Skeletal muscle satellite cell (primary cell): ENCODE measurements around the gene UNK.
A peak's percentile ranks its signal among the peaks of the same experiment; 100 is the strongest.
"Not testable (repeated sequence)": the region's sequence is repeated elsewhere in the genome, so short reads cannot be mapped to it uniquely, and the experiment has no call there.

Experiments used
- H3K27me3 ChIP-seq: 2 replicates; pipeline ENCODE4 v1.7.0; 2013; ENCODE audit warnings: low read length; ENCODE audit not compliant: control insufficient read depth, insufficient read depth
- H3K36me3 ChIP-seq: 2 replicates; pipeline ENCODE4 v1.7.0; 2013; ENCODE audit warnings: mild to moderate bottlenecking, control low read depth, low read length; ENCODE audit not compliant: insufficient read depth
- H3K4me1 ChIP-seq: 2 replicates; pipeline ENCODE4 v1.7.0; 2013; ENCODE audit warnings: low read length; ENCODE audit not compliant: control insufficient read depth, insufficient read depth
- H3K4me2 ChIP-seq: 2 replicates; pipeline ENCODE4 v1.7.0; 2013; ENCODE audit warnings: mild to moderate bottlenecking, low read length
- H3K4me3 ChIP-seq: 2 replicates; pipeline ENCODE4 v1.7.0; 2013; ENCODE audit warnings: low read length
- H3K9ac ChIP-seq: 2 replicates; pipeline ENCODE4 v1.7.0; 2013; ENCODE audit warnings: mild to moderate bottlenecking, low read depth, low read length, moderate library complexity
- H3K9me3 ChIP-seq: replicated peaks from 2 replicates; pipeline ENCODE4 v1.7.0; 2013; ENCODE audit warnings: mild to moderate bottlenecking, control low read depth, low read length

Gene UNK

DNA sequence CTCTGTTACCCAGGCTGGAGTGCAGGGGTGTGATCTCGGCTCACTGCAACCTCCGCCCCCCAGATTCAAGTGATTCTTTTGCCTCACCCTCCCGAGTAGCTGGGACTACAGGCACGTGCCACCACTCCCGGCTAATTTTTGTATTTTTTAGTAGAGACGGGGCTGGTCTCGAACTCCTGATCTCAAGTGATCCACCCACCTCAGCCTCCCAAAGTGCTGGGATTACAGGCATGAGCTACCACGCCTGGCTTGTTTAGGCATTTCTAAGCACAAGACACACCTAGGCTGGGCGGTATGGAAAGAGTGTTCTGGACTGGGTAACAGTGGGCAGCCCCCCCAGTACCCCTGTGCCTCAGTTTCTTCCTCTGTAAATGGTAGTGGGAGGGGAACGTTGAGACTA lies 85.6 kb downstream of the UNK start:
- H3K4me1 ChIP-seq = peaks cover 28% of the 10 kb centered on the region
- not testable (repeated sequence) for H3K9ac ChIP-seq, H3K36me3 ChIP-seq, H3K4me3 ChIP-seq, H3K4me2 ChIP-seq, H3K9me3 ChIP-seq, H3K27me3 ChIP-seq

DNA sequence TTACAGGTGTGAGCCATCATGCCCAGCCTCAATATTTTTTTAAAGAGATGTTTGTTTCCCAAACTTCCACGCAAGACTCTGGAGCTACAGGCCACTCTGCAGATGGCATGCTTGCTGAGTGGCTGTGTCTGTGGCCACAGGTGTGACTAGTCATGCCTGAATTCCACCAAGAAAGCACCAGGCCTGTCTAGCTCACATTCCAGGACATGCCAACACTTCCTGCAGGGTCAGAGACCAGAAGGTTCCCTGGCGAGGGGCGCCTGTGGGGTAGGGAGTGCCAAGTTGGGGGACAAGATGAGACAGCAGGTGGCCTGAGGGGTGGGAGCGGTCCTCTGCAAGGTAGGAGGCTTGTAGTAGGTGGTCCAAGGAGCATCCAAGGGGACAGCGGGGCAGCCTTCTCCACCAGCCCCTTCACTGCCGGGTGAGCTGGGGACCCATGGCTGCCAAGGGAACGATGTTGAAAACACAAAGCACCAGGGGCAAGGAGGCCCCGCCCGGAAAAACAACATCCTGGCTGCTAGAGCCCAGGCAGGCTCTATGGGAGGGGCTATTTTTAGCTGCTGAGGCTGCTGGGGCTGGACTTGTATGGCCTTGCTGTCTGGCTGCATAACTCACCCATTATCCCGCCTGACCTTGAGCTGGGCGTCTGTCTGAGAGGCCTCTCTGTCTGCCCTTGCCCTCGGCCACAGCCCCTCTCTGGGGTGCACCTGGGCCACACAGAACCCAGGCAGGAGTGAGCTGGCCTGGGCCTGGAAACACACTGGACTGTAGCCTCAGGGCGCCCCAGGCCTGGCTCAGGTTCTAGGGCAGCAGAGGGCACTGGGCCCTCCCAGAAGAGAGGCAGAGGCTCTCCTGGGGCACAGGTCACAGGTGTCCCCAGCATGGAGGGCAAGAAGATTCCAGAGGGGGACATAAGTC lies 88.1 kb downstream of the UNK start:
- no peaks in the 10 kb centered on the region for H3K27me3 ChIP-seq
- H3K4me2 ChIP-seq = peak overlapping the region; percentile 62
- H3K4me3 ChIP-seq = peak overlapping the region; percentile 19
- peaks cover 52% of the 10 kb centered on the region for H3K4me1 ChIP-seq
- no peaks in the 10 kb centered on the region for H3K9me3 ChIP-seq
- no peaks in the 10 kb centered on the region for H3K36me3 ChIP-seq
- H3K9ac ChIP-seq = peak overlapping the region; percentile 58

DNA sequence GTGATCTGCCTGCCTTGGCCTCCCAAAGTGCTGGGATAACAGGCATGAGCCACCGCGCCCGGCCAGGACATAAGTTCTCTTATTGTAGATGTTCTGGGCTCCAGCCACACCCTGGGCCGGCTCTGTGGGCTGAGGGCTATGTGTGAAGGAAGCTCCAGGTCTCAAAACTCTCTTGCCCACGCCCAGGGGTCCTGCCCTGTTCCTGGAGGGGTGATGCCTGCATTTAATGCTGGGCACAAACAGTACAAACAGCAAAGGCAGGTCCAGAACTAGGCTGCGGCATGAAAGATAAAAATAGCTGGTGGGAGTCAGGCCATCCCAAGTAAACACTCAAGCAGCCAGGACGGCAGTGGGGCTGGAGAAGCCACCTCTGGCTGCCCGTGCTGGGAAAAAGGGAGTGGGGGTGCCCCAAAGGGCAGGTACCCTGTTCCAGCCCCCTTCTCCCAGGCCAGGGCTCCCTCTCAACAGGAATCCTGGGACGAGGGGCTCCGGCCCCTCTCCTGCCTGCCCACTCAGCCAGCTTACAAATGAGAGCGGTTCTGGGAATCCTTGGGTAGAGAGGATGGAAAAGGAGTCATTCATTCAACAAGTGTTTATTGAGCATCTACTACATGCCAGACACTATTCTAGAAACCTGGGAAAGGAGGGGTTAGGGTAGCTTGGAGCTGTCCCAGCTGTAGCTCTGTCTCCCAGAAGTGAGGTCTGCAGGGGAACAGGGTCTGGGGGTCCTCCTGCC lies 89.1 kb downstream of the UNK start:
- H3K36me3 ChIP-seq = no peaks in the 10 kb centered on the region
- no peaks in the 10 kb centered on the region for H3K9me3 ChIP-seq
- no peak overlapping the region for H3K4me3 ChIP-seq
- no peak overlapping the region for H3K4me2 ChIP-seq
- H3K9ac ChIP-seq = no peak overlapping the region
- H3K27me3 ChIP-seq = no peaks in the 10 kb centered on the region
- peaks cover 62% of the 10 kb centered on the region for H3K4me1 ChIP-seq

DNA sequence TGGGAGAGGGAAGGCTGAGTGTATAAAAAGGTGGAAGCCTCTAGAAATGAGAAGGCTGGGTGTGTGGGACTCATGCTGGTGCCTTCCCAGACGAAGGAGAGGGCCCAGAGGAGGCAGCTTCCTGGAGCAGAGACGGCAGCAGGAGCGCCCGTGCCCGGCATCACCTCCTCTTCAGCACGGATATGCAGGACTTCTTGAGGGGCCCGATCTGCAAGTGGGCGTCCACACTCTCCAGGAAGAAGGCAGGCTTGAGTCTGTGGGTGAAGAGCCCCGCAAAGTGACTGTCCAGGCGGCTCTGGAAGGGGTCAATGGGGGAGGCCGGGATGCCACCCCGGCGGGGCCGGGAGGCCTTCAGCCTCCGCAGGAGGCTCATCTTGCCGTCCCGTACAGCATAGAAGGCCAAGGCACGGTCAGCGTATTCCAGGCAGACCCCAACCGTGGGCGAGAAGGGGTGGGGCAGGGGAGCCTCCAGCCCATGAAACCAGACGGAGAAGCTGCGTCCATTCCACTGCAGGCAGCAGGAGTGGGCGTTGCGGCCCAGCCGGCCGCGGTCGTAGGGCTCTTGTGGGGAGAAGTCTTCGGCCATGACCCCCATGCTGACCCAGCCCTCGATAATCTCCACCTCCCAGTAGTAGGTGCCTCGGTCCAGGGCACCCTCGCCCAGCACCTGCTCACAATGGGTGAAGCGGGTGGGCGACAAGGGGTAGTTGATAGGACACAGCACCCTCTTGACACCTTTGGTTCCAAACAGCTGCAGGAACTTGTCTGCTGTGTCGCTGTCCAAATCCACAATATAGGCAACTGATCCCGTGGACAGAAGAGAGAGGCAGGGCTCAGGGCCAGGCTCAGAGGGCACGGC lies 89.9 kb downstream of the UNK start:
- H3K4me1 ChIP-seq = peaks cover 57% of the 10 kb centered on the region
- H3K9ac ChIP-seq = no peak overlapping the region
- H3K36me3 ChIP-seq = no peaks in the 10 kb centered on the region
- no peaks in the 10 kb centered on the region for H3K9me3 ChIP-seq
- H3K27me3 ChIP-seq = no peaks in the 10 kb centered on the region
- H3K4me3 ChIP-seq = no peak overlapping the region
- no peak overlapping the region for H3K4me2 ChIP-seq
